Astrocyte (in vitro differentiated cells and primary cell): ENCODE measurements around the gene BUD13.

Experiments
- CTCF ChIP-seq: IDR thresholded peaks from 2 replicates; pipeline ENCODE4 v1.5.1; 2011; ENCODE audit warnings: low read depth, mild to moderate bottlenecking, inconsistent platforms, low read length, moderate library complexity; ENCODE audit not compliant: insufficient read depth
- EZH2 ChIP-seq: IDR thresholded peaks from 2 replicates; pipeline ENCODE4 v1.6.1; 2012; ENCODE audit warnings: mild to moderate bottlenecking, low read length, inconsistent platforms; ENCODE audit not compliant: insufficient read depth

GRCh38 chr11:116793772-116794097 lies 20.9 kb upstream of the BUD13 start:
- TF ChIP-seq CTCF (no peak), EZH2 (no peak)
